B cell (primary cell): ENCODE data around the gene ZNRD2. TPM values are rescaled to one million over a fixed set of nuclear protein-coding genes. Genes with fewer than 3 reads are reported as not detected.

ENCODE experiments used
- ATAC-seq: fragments of 200-7000 bp; cut with Tn5 transposase; one replicate; pipeline ENCODE4 v1.10.0; 2021; ENCODE audit warnings: low read depth, mild to moderate bottlenecking, moderate number of reproducible peaks, moderate library complexity
- CTCF ChIA-PET: fragments of 350-600 bp; sonication (Branson Sonifier 250); formaldehyde crosslinking; loops from one replicate; lab custom pipeline; 2021; ENCODE audit warnings: antibody characterized with exemption, inconsistent platforms; lab: Charles Lee
- POLR2A ChIA-PET: fragments of 350-600 bp; sonication (Branson Sonifier 250); formaldehyde crosslinking; loops from one replicate; lab custom pipeline; 2021; ENCODE audit warnings: antibody characterized with exemption; lab: Charles Lee
- DNase-seq: peaks from one replicate; pipeline ENCODE4 v3.0.0; 2013
- H2AFZ ChIP-seq: 2 replicates; pipeline ENCODE4 v1.6.1; 2012; ENCODE audit warnings: mild to moderate bottlenecking, low read depth, low read length; ENCODE audit not compliant: insufficient read depth, poor library complexity, severe bottlenecking
- H3K27ac ChIP-seq, 2 donors: 1 replicate in 1 of 2; 2 replicates in 1 of 2; pipeline ENCODE4 v1.5.1; 2012 to 2013; ENCODE audit warnings: low read length in 2 of 2, mild to moderate bottlenecking in 2 of 2, moderate library complexity in 1 of 2
- H3K27me3 ChIP-seq, 4 experiments: fragments of 200-600 bp in 1 of 4; sonication (generic) in 1 of 4; replicated peaks in 1 of 4; 1 replicate in 2 of 4; 2 replicates in 2 of 4; pipeline versions ENCODE4 v1.6.1 to v1.7.0; 2013 to 2016; ENCODE audit warnings: low read length in 3 of 4, mild to moderate bottlenecking in 2 of 4, mixed read lengths in 1 of 4, moderate library complexity in 1 of 4; ENCODE audit not compliant: insufficient read depth in 4 of 4, control insufficient read depth in 3 of 4; ENCODE audit errors: control extremely low read depth in 1 of 4
- H3K36me3 ChIP-seq, 2 experiments: replicated peaks in 1 of 2; 1 replicate in 1 of 2; 2 replicates in 1 of 2; pipeline versions ENCODE4 v1.6.1 to v1.7.1; 2013; ENCODE audit warnings: low read length in 1 of 2; ENCODE audit not compliant: insufficient read depth in 2 of 2, control insufficient read depth in 1 of 2; ENCODE audit errors: control extremely low read depth in 1 of 2, extremely low read depth in 1 of 2
- H3K4me1 ChIP-seq, 2 donors: fragments of 200-600 bp in 1 of 2; sonication (generic) in 1 of 2; 1 replicate in 1 of 2; 2 replicates in 1 of 2; pipeline versions ENCODE4 v1.5.1 to v1.6.1; 2013 to 2017; ENCODE audit warnings: low read length in 2 of 2; ENCODE audit not compliant: control insufficient read depth in 2 of 2, insufficient read depth in 2 of 2
- H3K4me2 ChIP-seq: replicated peaks from 2 replicates; pipeline ENCODE3; 2012; ENCODE audit warnings: mild to moderate bottlenecking, low read depth, low read length; ENCODE audit not compliant: poor library complexity, severe bottlenecking
- H3K4me3 ChIP-seq, 5 experiments: fragments of 200-600 bp in 1 of 5; sonication (generic) in 1 of 5; 1 replicate in 3 of 5; 2 replicates in 2 of 5; pipeline versions ENCODE4 v1.5.1 to v1.7.0; 2011 to 2016; ENCODE audit warnings: low read length in 4 of 5, mild to moderate bottlenecking in 4 of 5, low read depth in 2 of 5, control low read depth in 1 of 5, moderate library complexity in 1 of 5; ENCODE audit not compliant: insufficient read depth in 1 of 5; ENCODE audit errors: control extremely low read depth in 1 of 5, extremely low read depth in 1 of 5
- H3K79me2 ChIP-seq: fragments of 200-600 bp; sonication (generic); one replicate; pipeline ENCODE4 v1.6.0; 2016; ENCODE audit warnings: low read length; ENCODE audit not compliant: control insufficient read depth, insufficient read depth
- H3K9ac ChIP-seq: fragments of 200-600 bp; sonication (generic); 2 replicates; pipeline ENCODE4 v1.6.1; 2017; ENCODE audit warnings: mild to moderate bottlenecking, low read length, moderate library complexity
- H3K9me3 ChIP-seq, 3 donors: one replicate each; pipeline versions ENCODE4 v1.6.1 to v1.7.1; 2013; ENCODE audit warnings: low read length in 2 of 3; ENCODE audit not compliant: control insufficient read depth in 2 of 3, insufficient read depth in 1 of 3; ENCODE audit errors: control extremely low read depth in 1 of 3
- H4K20me1 ChIP-seq: 2 replicates; pipeline ENCODE4 v1.6.0; 2012; ENCODE audit warnings: mild to moderate bottlenecking, low read length; ENCODE audit not compliant: insufficient read depth, control insufficient read depth, poor library complexity, severe bottlenecking
- H3K27ac Mint-ChIP-seq: one replicate; pipeline ENCODE4 v1.8.0; 2021; ENCODE audit warnings: mixed read lengths
- H3K27me3 Mint-ChIP-seq: one replicate; pipeline ENCODE4 v1.8.0; 2021; ENCODE audit warnings: mixed read lengths
- H3K4me1 Mint-ChIP-seq: one replicate; pipeline ENCODE4 v1.8.0; 2021; ENCODE audit warnings: mixed read lengths
- H3K4me3 Mint-ChIP-seq: one replicate; pipeline ENCODE4 v1.8.0; 2021; ENCODE audit warnings: mixed read lengths
- H3K9me3 Mint-ChIP-seq: one replicate; pipeline ENCODE4 v1.8.0; 2022; ENCODE audit warnings: mixed read lengths; ENCODE audit not compliant: insufficient read depth
- EZH2 ChIP-seq: IDR thresholded peaks from 2 replicates; pipeline ENCODE4 v1.6.1; 2012; ENCODE audit warnings: borderline replicate concordance, low read depth, mild to moderate bottlenecking, moderate library complexity, low read length; ENCODE audit not compliant: insufficient read depth, poor library complexity, severe bottlenecking
- WGBS: methylation state at CpG from one replicate; pipeline ENCODE4 v1.1.5; 2013; ENCODE audit warnings: missing lambda C conversion rate; ENCODE audit not compliant: insufficient coverage; 5-methylcytosine and 5-hydroxymethylcytosine counted together
- intact Hi-C: fragments of 100-400 bp; cut with micrococcal nuclease; formaldehyde crosslinking; loops from one replicate; pipeline ENCODE4 v1.10.0; 2022
- polyA plus RNA-seq: library from polyadenylated mRNA; depleted of rRNA; stranded (reverse); fragments of >200 nt; gene quantifications from 2 replicates; pipeline ENCODE4 v1.2.3, GENCODE V29; 2012
- total RNA-seq, 2 donors: library from RNA; stranded (reverse); fragments of 120-200 nt in 1 of 2; gene quantifications; 1 replicate in 1 of 2; 2 replicates in 1 of 2; pipeline versions ENCODE4 v1.2.3 to v1.2.4, GENCODE V29; 2013 to 2022
- TF ChIP-seq, protein P1 (sequence below): fragments of 200-600 bp; IDR thresholded peaks from one replicate; pipeline ENCODE4 v1.8.0; 2022; ENCODE audit warnings: antibody characterized with exemption, mild to moderate bottlenecking

The ZNRD2 gene
- total and polyA plus RNA-seq, 2 donors (not counting 1 experiment from before 2014, with no cell fraction given): 22.1 to 112 TPM

DNA sequence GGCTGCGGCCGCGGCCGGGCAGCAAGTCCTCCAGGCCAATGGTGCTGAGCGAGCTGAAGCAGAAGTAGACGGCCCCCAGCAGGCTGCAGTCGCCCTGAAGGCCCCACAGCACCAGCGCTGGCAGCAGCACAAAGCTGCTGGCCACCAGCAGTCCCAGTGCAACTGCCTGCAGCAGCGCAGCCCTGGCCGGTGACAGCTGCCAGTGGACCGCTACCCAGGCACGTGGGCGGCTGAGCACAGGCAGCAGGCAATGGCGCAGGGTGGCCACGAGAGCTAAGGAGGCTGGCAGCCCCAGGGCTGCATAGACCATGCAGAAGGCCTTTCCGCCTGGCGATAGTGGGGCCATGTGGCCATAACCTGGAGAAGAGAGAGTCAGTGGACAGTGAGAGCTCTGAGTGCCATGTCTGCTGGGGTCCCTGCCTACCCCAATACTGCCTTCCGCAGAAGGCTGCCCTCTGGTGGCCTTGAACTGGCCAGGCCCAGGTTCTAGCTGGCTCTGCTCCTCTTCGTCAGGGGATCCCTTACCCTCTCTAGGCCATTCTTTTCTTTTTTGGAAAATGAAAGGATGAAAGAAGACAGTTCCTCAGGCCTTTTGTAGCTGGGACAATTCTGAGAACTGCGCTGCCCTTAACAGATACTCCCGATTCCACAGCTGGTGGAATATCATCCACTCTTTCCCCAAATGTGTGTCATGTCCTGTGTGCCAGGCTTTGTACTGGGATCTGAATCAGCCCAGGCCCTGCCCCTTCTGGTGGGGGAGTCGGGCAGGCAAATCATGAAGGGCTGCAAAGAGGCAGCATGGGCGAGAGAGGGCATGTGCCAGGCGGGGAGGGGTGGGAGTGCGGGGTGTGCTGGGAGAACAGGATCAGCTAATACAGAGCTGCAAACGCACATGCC lies 23.5 kb downstream of the ZNRD2 start:
- no peak overlapping the region for H2AFZ ChIP-seq
- CTCF ChIA-PET: interaction anchor here (0.7 to 9.7 kb wide), 26 partner anchors 8 to 368 kb away, joined by 3 to 144 read pairs (median 5); partner anchors contain the start of genes EHBP1L1, FAM89B, PCNX3 and RELA

More for the DNA sequence above, 23.5 kb downstream of the ZNRD2 start:
- Histone ChIP-seq H3K4me1 (peaks cover 13 to 30% of the 10 kb centered on the region in 2 donors), H3K36me3 (peaks cover 0 to 48% of the 10 kb centered on the region in 2 experiments), H3K9ac (no peak overlapping the region), H3K27ac (no peak overlapping the region), H3K79me2 (peaks cover 10% of the 10 kb centered on the region), H3K4me2 (no peak overlapping the region), H3K4me3 (no peak overlapping the region), H4K20me1 (peaks cover 27% of the 10 kb centered on the region), H3K27me3 (no peaks in the 10 kb centered on the region), H3K9me3 (no peaks in the 10 kb centered on the region)
- POLR2A ChIA-PET: interaction anchor here (1.2 to 2.1 kb wide), 4 partner anchors 9 to 53 kb away, joined by 3 to 13 read pairs (median 8); partner anchors contain the start of gene EHBP1L1
- Mint-ChIP-seq H3K27me3 (no peaks in the 10 kb centered on the region), H3K4me1 (peaks cover 23% of the 10 kb centered on the region), H3K27ac (peak overlapping the region; percentile 46), H3K4me3 (no peak overlapping the region), H3K9me3 (no peaks in the 10 kb centered on the region)
- ATAC-seq (peak; percentile 48), DNase-seq (peak; percentile 66)
- TF ChIP-seq, protein P1, sequence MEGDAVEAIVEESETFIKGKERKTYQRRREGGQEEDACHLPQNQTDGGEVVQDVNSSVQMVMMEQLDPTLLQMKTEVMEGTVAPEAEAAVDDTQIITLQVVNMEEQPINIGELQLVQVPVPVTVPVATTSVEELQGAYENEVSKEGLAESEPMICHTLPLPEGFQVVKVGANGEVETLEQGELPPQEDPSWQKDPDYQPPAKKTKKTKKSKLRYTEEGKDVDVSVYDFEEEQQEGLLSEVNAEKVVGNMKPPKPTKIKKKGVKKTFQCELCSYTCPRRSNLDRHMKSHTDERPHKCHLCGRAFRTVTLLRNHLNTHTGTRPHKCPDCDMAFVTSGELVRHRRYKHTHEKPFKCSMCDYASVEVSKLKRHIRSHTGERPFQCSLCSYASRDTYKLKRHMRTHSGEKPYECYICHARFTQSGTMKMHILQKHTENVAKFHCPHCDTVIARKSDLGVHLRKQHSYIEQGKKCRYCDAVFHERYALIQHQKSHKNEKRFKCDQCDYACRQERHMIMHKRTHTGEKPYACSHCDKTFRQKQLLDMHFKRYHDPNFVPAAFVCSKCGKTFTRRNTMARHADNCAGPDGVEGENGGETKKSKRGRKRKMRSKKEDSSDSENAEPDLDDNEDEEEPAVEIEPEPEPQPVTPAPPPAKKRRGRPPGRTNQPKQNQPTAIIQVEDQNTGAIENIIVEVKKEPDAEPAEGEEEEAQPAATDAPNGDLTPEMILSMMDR: peak; percentile 74
- no peak for TF ChIP-seq EZH2
- intact Hi-C loops: no loop called here
- WGBS: 93% methylated on average over 25 of the region's 26 CpGs
